SJCRH30 (cell line): Measurements from ENCODE around the gene CHCHD1. TPM values are rescaled to one million over a fixed set of nuclear protein-coding genes. Genes with fewer than 3 reads are reported as not detected.
"Not testable (repeated sequence)": the region's sequence is repeated elsewhere in the genome, so short reads cannot be mapped to it uniquely, and the experiment has no call there.

Experiments
- DNase-seq, 2 experiments: peaks; one replicate each; pipeline ENCODE4 v3.0.0-alpha.2; 2015 to 2020
- H3K27ac ChIP-seq: fragments of 250-450 bp; sonication (Bioruptor Pico); 2 replicates; pipeline ENCODE4 v1.5.1; 2020; ENCODE audit warnings: mild to moderate bottlenecking, moderate library complexity
- H3K27me3 ChIP-seq: fragments of 250-450 bp; sonication (Bioruptor Pico); 2 replicates; pipeline ENCODE4 v1.5.1; 2020; ENCODE audit warnings: mild to moderate bottlenecking, moderate library complexity
- H3K36me3 ChIP-seq: fragments of 250-450 bp; sonication (Bioruptor Pico); 2 replicates; pipeline ENCODE4 v1.5.1; 2020; ENCODE audit warnings: mild to moderate bottlenecking, moderate library complexity
- H3K4me1 ChIP-seq: fragments of 250-450 bp; sonication (Bioruptor Pico); 2 replicates; pipeline ENCODE4 v1.5.1; 2020; ENCODE audit warnings: mild to moderate bottlenecking, moderate library complexity
- H3K4me3 ChIP-seq: fragments of 250-450 bp; sonication (Bioruptor Pico); 2 replicates; pipeline ENCODE4 v1.5.1; 2020; ENCODE audit warnings: mild to moderate bottlenecking, moderate library complexity
- H3K9me3 ChIP-seq: fragments of 250-450 bp; sonication (Bioruptor Pico); replicated peaks from 2 replicates; pipeline ENCODE4 v1.5.1; 2020; ENCODE audit warnings: mild to moderate bottlenecking, moderate library complexity
- total RNA-seq: library from RNA; depleted of rRNA; stranded (reverse); fragments of >200 nt; shearing (Covaris generic); gene quantifications from 2 replicates; pipeline ENCODE4 v1.2.3, GENCODE V29; 2014; rRNA removed

CHCHD1 gene
- 78.2 and 79.1 TPM in 2 replicates for total RNA-seq

DNA sequence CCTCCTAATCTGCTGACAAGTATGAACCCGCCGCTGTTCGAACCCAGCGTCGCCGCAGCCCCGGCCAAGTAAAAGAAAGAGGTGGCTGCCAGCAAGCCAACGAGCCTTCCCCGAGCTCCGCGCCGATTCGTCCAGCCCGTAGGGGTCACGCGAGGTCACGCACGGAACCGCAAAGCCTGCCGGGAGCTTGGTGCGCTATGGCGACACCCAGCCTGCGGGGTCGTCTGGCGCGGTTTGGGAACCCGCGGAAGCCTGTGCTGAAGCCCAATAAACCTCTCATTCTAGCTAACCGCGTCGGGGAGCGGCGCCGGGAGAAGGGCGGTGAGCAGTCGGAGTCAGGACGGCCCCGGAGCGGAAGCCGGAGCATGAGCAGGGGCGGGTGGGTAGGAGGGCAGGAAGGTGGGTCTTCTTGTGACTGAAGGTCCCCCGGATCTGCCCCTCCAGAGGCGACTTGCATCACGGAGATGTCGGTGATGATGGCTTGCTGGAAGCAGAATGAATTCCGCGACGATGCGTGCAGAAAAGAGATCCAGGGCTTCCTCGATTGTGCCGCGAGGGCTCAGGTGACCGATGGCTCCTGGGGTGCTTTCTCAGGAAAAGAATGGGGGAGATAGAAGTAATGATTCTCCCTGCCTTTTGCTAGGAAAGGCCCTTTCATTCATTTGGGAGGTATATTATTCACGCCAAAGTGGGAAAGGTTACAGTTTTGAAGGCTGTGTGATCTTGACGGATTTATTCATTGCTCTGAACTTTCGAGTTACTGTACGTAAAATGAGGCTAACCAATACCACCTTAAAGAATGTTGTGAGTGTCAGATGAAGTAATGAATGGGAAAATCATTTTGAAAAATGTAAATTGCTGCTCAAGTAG lies at the start of gene CHCHD1:
Gene CHCHD1, plus strand, starts transcription at position 170 of the 870 bp plus-strand sequence. Its CDS starts 28 bp downstream, at position 198.
- H3K36me3 ChIP-seq = peaks cover 9% of the 10 kb centered on the region
- DNase-seq = peak; percentile 94
- H3K27ac ChIP-seq = peak within 1 kb of the TSS; percentile 75

DNA sequence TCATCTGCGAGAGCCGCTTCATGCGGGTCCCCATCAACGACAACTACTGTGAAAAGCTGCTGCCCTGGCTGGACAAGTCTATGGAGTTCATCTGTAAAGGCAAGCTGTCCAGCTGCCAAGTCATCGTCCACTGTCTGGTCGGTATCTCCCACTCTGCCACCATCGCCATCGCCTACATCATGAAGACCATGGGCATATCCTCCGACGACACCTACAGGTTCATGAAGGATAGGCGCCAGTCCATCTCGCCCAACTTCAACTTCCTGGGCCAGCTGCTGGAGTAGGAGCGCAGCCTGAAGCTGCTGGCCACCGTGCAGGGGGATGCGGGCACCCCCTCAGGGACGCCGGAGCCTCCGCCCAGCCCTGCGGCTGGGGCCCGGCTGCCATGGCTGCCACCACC lies 49.4 kb upstream of the CHCHD1 start:
- Histone ChIP-seq H3K4me3 (no peak overlapping the region), H3K36me3 (peaks cover 13% of the 10 kb centered on the region), H3K27ac (no peak overlapping the region), H3K9me3 (no peaks in the 10 kb centered on the region), H3K27me3 (no peaks in the 10 kb centered on the region), H3K4me1 (no peaks in the 10 kb centered on the region)
- DNase-seq = no peak

More for the DNA sequence above, at the start of gene CHCHD1:
- Histone ChIP-seq H3K4me3 (peak within 1 kb of the TSS; percentile 75), H3K4me1 (peaks cover 12% of the 10 kb centered on the region), H3K9me3 (no peaks in the 10 kb centered on the region), H3K27me3 (no peaks in the 10 kb centered on the region)

DNA sequence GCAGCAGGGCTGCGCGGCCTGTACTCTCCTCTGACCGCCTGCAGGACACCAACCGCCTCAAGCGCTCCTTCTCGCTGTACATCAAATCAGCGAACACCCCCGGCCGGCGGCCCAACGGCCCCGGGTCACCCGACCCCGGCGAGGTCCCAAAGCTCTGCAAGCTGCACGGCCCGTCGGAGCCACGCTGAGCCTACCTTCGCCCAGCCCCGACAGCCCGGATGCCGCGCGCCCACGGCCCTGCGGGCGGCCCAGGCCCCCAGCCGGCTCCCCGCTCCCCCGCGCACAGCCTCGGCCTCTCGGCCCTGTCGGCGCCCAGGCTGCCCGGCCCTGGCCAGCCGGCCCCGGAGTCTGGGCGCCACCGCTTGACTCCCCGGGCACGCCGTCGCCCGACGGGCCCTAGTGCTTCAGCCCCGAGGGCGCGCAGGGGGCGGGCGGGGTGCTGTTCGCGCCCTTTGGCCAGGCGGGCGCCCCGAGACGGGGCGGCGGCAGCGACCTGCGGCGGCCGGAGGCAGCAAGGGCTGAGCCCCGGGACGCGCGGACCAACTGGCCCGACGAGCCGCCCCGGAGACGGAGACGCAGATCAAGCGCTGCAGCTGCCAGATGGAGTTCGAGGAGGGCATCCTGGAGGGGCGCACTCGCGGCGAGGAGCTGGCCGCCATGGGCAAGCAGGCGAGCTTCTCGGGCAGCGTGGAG lies 48.8 kb upstream of the CHCHD1 start:
- Histone ChIP-seq H3K4me1 (no peaks in the 10 kb centered on the region), H3K27me3 (no peaks in the 10 kb centered on the region), H3K36me3 (peaks cover 10% of the 10 kb centered on the region), H3K4me3 (no peak overlapping the region), H3K27ac (no peak overlapping the region), H3K9me3 (no peaks in the 10 kb centered on the region)
- DNase-seq = no peak

DNA sequence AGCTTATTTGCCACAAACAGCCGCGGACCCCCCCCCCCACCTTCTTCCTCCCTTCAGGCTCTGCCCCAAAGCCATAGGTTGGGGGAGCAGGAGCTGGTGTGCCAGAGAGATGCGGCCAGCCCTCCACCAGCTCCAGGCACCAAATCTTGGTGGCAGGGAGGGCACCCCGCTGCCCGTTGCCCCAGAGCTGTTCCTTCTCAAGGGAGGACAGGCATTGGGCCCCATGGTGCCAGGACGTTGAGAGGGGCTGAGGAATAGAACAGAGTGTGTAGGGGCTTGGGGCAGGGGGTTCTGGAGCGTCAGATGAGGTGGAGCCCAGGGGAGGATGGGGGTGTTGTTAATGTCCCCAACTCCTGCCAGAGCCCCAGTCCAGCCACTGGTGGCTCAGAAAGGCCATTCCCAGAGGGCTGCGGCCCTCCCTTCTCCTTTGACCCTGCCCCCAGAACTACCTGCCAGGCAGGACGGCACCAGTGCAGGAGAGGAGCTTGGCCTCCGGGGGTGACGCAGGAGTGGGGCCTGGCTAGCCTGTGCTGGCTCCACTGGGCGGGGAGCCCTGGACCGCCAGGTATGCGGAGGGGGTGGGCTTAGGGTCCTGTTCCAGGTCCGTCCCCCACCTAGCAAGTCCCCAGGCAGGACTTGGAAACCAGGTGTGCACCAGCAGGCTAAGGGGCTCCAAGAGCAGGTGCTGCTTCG lies 47.7 kb upstream of the CHCHD1 start:
- Histone ChIP-seq H3K27ac (no peak overlapping the region), H3K9me3 (no peaks in the 10 kb centered on the region), H3K27me3 (no peaks in the 10 kb centered on the region), H3K4me1 (no peaks in the 10 kb centered on the region), H3K36me3 (peaks cover 10% of the 10 kb centered on the region), H3K4me3 (no peak overlapping the region)
- DNase-seq = no peak

DNA sequence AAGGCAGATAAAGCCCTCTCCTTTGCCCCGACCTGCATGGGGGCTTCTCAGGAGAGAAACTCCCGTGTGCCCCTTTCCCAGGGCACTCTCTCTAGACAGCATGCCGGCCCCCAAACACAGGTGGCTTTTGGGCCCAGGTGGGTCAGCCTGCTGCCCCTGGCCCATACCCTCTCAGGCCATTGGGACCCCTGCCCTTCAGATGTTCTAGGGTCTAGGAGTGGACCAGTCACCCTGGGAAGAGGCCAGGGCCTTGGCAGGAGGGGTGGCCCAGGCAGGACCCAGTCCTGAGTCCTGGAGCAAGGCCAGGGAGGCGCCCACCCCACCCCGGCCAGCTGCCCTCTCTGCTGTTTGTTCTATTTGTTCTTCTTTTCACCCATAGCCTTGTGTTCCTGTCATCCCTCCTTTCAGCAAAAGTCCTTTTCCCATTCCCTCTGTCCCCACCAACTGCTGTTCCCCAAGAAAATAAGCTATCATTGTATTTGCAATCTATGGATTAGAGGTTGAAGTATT lies 47.0 kb upstream of the CHCHD1 start:
- Histone ChIP-seq H3K36me3 (peaks cover 10% of the 10 kb centered on the region), H3K4me1 (no peaks in the 10 kb centered on the region), H3K4me3 (no peak overlapping the region), H3K9me3 (no peaks in the 10 kb centered on the region), H3K27me3 (no peaks in the 10 kb centered on the region), H3K27ac (no peak overlapping the region)
- no peak for DNase-seq

DNA sequence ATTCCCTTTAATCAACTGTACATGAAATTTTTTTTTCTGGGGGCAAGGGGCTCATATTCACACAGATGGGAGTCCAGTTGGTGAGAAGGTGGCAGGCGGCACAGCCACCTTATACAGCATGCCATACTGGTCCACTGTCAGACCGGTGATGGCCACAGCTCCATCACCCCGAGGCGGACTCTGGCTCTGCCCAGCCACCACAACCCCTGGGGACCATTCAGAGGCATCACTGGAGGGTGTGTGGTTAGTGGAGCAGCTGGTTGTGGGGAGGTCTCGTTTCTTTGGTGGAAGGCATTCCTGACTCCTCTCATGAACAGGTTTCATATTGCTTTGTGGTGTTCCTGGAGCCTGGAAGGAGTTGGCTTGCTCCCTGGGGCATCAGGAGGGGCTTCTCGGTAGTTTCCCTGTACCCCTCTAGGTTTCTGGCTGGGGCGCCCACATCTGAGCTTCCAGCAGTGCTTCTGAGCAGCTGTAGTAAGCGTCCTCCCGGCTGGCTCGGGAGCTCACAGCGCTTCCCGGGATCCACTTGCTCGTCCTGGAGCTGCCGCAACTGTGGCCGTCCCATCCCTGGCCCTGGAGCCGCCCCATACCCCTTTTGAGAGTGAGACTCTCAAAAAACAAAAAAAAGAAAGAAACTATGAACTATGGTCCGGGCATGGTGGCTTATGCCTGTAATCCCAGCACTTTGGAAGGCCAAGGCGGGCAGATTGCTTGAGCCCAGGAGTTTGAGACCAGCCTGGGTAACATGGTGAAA lies 41.2 kb upstream of the CHCHD1 start:
- not testable (repeated sequence) for H3K36me3 ChIP-seq, H3K27ac ChIP-seq, H3K27me3 ChIP-seq, H3K4me3 ChIP-seq, H3K9me3 ChIP-seq, H3K4me1 ChIP-seq
- DNase-seq = peak; percentile 44 to 63

DNA sequence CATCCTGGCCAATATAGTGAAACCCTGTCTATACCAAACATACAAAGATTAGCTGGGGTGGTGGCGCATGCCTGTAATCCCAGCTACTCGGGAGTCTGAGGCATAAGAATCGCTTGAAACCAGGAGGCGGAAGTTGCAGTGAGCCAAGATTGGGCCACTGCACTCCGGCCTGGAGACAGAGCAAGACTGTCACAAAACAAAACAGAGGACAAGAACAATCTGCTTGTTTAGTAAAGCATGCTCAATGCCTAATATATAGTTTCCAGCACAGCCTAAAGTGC lies 39.5 kb upstream of the CHCHD1 start:
- no peak overlapping the region for H3K27ac ChIP-seq
- H3K9me3 ChIP-seq = no peaks in the 10 kb centered on the region
- no peak overlapping the region for H3K4me3 ChIP-seq
- 0 out of 2 replicates have a peak, but pooled peaks cover 4% of the 10 kb centered on the region for H3K4me1 ChIP-seq
- H3K36me3 ChIP-seq = peaks cover 9% of the 10 kb centered on the region
- no peaks in the 10 kb centered on the region for H3K27me3 ChIP-seq
- no peak for DNase-seq

DNA sequence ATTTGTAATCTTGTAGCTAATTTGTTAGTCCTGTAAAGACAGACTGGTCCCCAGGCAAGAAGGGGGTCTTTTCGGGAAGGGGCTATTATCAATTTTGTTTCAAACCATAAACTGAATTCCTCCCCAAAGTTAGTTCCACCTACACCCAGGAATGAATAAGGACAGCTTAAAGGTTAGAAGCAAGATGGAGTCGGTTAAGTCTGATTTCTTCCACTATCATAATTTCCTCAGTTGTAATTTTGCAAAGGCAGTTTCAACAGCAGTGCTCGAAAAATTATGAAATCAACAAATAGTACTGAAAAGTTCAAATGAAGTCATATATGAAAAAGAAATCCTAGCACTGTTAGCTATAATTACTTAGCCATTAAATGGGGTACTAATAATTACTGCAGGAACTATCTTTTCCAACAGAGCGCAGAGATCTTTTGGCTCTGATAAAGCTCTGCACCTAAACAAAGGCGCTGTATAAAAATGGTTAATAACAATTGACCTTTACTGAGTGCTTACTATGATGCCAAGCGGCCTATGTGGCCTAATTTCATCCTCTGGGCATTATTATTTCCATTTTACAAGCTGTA lies 38.4 kb upstream of the CHCHD1 start:
- Histone ChIP-seq H3K9me3 (no peaks in the 10 kb centered on the region), H3K27me3 (no peaks in the 10 kb centered on the region), H3K4me1 (0 out of 2 replicates have a peak, but pooled peaks cover 4% of the 10 kb centered on the region), H3K27ac (peak overlapping the region; percentile 88), H3K4me3 (peak overlapping the region; percentile 77), H3K36me3 (peaks cover 17% of the 10 kb centered on the region)
- DNase-seq = peak in 1 of 2 experiments; percentile 19

DNA sequence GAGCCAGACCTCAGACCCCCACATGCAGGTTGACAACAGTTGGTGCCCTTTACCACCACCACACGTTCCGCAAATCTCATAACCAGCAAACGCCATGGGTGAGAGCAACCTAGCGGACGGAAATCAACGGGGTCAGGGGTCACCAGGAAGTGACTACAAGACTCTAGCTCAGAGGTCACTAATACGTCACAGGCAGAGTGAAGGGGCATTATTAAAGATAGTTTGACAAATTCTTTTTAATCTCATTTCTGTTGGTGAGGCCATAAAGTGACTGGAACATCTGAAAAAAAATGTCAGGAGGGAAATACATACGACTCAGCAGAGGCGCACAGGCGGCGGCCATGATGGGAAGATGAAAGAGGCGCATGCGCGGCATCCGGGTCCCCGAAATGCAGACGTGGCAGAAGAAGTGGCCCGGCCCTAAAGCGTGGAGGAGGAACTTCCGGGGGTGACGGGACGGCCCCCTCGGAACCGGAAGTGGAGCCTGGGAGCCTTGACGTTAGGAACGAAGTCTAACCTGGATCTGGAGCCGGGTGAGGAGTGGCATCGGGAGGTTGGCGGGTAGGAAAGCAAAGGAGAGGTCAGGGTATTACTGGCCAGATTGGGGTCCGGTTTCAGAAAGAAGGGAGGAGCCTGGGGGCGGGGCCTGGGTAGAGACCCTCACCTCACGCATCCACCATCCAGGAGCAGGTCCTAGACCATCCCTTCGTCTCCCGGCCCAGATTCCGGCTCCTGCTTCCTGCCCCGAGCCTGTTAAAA lies 37.8 kb upstream of the CHCHD1 start, which contains the start of gene SEC24C:
Gene SEC24C, plus strand, starts transcription at position 468 of the 759 bp plus-strand sequence. CDS start 2,461 bp downstream, outside the sequence.
- peaks cover 22% of the 10 kb centered on the region for H3K36me3 ChIP-seq
- no peaks in the 10 kb centered on the region for H3K9me3 ChIP-seq
- H3K27ac ChIP-seq = peak within 1 kb of the TSS; percentile 88
- peak; percentile 98 for DNase-seq
- peak within 1 kb of the TSS; percentile 77 for H3K4me3 ChIP-seq
- H3K27me3 ChIP-seq = no peaks in the 10 kb centered on the region
- H3K4me1 ChIP-seq = 0 out of 2 replicates have a peak, but pooled peaks cover 4% of the 10 kb centered on the region

DNA sequence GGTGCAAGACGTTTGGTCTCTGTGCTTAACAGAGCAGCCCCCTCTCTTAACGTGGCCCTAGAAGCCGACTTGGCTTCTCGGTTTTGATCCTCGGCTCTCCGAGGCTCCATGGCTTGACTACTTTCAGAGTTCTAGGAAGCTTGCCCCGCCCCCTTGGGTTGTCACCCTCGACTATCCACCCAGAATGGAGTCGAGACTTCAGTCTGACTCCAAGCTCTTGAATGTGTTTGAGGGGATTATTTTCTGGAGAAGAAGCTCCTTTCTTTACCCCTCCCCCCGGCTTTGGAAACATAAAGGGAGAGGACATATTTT lies 37.2 kb upstream of the CHCHD1 start:
- Histone ChIP-seq H3K27ac (peak overlapping the region; percentile 88), H3K4me3 (peak overlapping the region; percentile 77), H3K36me3 (peaks cover 26% of the 10 kb centered on the region), H3K27me3 (no peaks in the 10 kb centered on the region), H3K9me3 (no peaks in the 10 kb centered on the region), H3K4me1 (0 out of 2 replicates have a peak, but pooled peaks cover 4% of the 10 kb centered on the region)
- DNase-seq = peak; percentile 76 to 81

DNA sequence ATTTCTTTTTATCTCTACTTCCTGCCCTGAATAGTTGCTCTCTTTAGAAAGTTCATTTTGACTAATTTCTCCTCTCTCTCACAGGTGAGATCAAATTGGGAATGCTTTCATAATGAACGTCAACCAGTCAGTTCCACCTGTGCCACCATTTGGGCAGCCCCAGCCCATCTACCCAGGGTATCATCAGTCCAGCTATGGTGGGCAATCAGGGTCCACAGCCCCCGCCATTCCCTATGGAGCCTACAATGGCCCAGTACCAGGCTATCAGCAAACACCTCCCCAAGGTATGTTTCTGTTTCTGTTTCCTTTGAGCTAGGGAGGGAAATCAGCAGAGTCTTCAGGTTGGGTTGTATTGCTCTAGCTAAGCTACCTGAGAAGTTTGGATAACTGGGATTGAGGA lies 35.1 kb upstream of the CHCHD1 start:
- Histone ChIP-seq H3K27ac (no peak overlapping the region), H3K4me1 (0 out of 2 replicates have a peak, but pooled peaks cover 4% of the 10 kb centered on the region), H3K4me3 (no peak overlapping the region), H3K36me3 (peaks cover 47% of the 10 kb centered on the region), H3K27me3 (no peaks in the 10 kb centered on the region), H3K9me3 (no peaks in the 10 kb centered on the region)
- DNase-seq = no peak

DNA sequence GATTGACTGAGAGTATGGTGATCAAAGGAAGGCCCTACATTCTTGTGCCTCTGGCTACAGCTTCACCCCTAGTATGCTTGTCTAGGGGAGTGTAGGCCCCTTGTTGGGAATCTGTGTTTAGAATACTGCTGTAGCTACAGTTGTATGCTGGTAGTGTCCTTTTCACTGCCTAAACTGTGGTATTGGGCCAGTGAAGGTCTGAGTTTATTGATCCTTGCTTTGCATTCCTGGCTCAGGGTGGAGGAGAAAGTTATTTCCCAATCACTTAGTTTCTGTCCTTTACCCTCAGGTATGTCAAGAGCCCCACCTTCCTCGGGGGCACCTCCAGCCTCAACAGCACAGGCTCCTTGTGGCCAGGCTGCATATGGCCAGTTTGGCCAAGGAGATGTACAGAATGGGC lies 31.0 kb upstream of the CHCHD1 start:
- Histone ChIP-seq H3K36me3 (peaks cover 75% of the 10 kb centered on the region), H3K4me1 (no peaks in the 10 kb centered on the region), H3K27ac (no peak overlapping the region), H3K9me3 (no peaks in the 10 kb centered on the region), H3K4me3 (no peak overlapping the region), H3K27me3 (no peaks in the 10 kb centered on the region)
- no peak for DNase-seq

DNA sequence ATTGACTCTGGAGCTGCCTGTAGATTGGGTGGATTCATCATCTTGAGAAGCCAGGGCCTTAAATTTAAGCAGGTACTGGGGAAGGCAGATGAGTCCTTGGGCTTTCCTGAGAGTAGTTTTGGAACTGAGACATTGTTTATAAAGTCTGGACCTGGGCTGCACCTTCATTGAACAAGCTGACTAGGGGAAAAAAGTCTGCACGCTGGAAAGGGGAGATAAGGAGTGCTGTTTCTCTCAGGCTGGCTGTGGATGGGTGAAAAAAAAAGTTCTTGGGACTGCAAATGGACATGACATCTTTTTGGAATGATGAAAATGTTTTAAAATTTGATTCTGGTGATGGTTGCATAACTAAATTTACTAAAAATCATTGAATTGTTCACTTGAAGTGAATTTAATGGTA lies 25.7 kb upstream of the CHCHD1 start:
- peaks cover 53% of the 10 kb centered on the region for H3K36me3 ChIP-seq
- no peaks in the 10 kb centered on the region for H3K27me3 ChIP-seq
- no peaks in the 10 kb centered on the region for H3K9me3 ChIP-seq
- no peak overlapping the region for H3K27ac ChIP-seq
- H3K4me1 ChIP-seq = peaks cover 8% of the 10 kb centered on the region
- no peak for DNase-seq
- no peak overlapping the region for H3K4me3 ChIP-seq
